H9 (cell line): ENCODE results near the gene ZSCAN16. TPM values are rescaled to one million over a fixed set of nuclear protein-coding genes. Genes with fewer than 3 reads are reported as not detected.

Experiments used
- DNase-seq: peaks from one replicate; pipeline ENCODE4 v3.0.0-alpha.2; 2017
- H2AFZ ChIP-seq: one replicate; pipeline ENCODE4 v1.6.1; 2013; ENCODE audit warnings: mild to moderate bottlenecking, low read length, control low read depth, moderate library complexity
- H2AK5ac ChIP-seq: 2 replicates; pipeline ENCODE4 v1.6.1; 2013; ENCODE audit warnings: low read length, control low read depth, mixed read lengths; ENCODE audit not compliant: insufficient read length
- H2BK120ac ChIP-seq: one replicate; pipeline ENCODE4 v1.6.1; 2013; ENCODE audit warnings: low read depth, mild to moderate bottlenecking, low read length, control low read depth, inconsistent platforms; ENCODE audit not compliant: poor library complexity, severe bottlenecking
- H2BK12ac ChIP-seq: 2 replicates; pipeline ENCODE4 v1.6.1; 2013; ENCODE audit warnings: low read length, control low read depth, mixed read lengths, low read depth; ENCODE audit not compliant: insufficient read length
- H2BK15ac ChIP-seq: 2 replicates; pipeline ENCODE4 v1.6.1; 2013; ENCODE audit warnings: low read depth, low read length, control low read depth
- H2BK20ac ChIP-seq: one replicate; pipeline ENCODE4 v1.6.1; 2013; ENCODE audit warnings: low read depth, mild to moderate bottlenecking, low read length, control low read depth, inconsistent platforms; ENCODE audit not compliant: poor library complexity, severe bottlenecking
- H2BK5ac ChIP-seq: 2 replicates; pipeline ENCODE4 v1.6.1; 2013; ENCODE audit warnings: low read length, control low read depth, mixed read lengths; ENCODE audit not compliant: insufficient read length
- H3K14ac ChIP-seq: 2 replicates; pipeline ENCODE4 v1.6.1; 2013; ENCODE audit warnings: low read length, control low read depth; ENCODE audit not compliant: insufficient read depth
- H3K18ac ChIP-seq: 2 replicates; pipeline ENCODE4 v1.6.1; 2013; ENCODE audit warnings: low read depth, mild to moderate bottlenecking, mixed read lengths, low read length, control low read depth; ENCODE audit not compliant: insufficient read length
- H3K23ac ChIP-seq: 2 replicates; pipeline ENCODE4 v1.6.1; 2013; ENCODE audit warnings: low read length, control low read depth, mixed read lengths, low read depth; ENCODE audit not compliant: insufficient read length
- H3K23me2 ChIP-seq: 2 replicates; pipeline ENCODE4 v1.6.1; 2013; ENCODE audit warnings: low read depth, mild to moderate bottlenecking, mixed read lengths, low read length, control low read depth; ENCODE audit not compliant: insufficient read length, poor library complexity, severe bottlenecking
- H3K27ac ChIP-seq: 2 replicates; pipeline ENCODE4 v1.5.1; 2013; ENCODE audit warnings: low read length, control low read depth, mixed read lengths, low read depth; ENCODE audit not compliant: insufficient read length
- H3K27me3 ChIP-seq: 2 replicates; pipeline ENCODE4 v1.6.1; 2013; ENCODE audit warnings: low read length, control low read depth, inconsistent platforms; ENCODE audit not compliant: insufficient read depth
- H3K4ac ChIP-seq: 2 replicates; pipeline ENCODE4 v1.6.1; 2013; ENCODE audit warnings: low read depth, mild to moderate bottlenecking, control low read depth, inconsistent platforms, low read length, moderate library complexity
- H3K4me1 ChIP-seq: 2 replicates; pipeline ENCODE4 v1.6.1; 2013; ENCODE audit warnings: low read length, control low read depth, inconsistent platforms; ENCODE audit not compliant: insufficient read depth
- H3K4me2 ChIP-seq: 2 replicates; pipeline ENCODE4 v1.6.1; 2013; ENCODE audit warnings: low read length, control low read depth, mixed read lengths; ENCODE audit not compliant: insufficient read length, insufficient read depth
- H3K56ac ChIP-seq: 2 replicates; pipeline ENCODE4 v1.6.1; 2013; ENCODE audit warnings: low read depth, mild to moderate bottlenecking, mixed read lengths, low read length, control low read depth; ENCODE audit not compliant: insufficient read length
- H3K79me1 ChIP-seq: 2 replicates; pipeline ENCODE4 v1.6.1; 2013; ENCODE audit warnings: low read depth, mild to moderate bottlenecking, moderate library complexity, low read length, control low read depth, inconsistent platforms; ENCODE audit not compliant: insufficient read depth, poor library complexity, severe bottlenecking
- H3K79me2 ChIP-seq: 2 replicates; pipeline ENCODE4 v1.6.1; 2013; ENCODE audit warnings: low read length, control low read depth, inconsistent platforms; ENCODE audit not compliant: insufficient read depth
- H3K9ac ChIP-seq: 2 replicates; pipeline ENCODE4 v1.6.1; 2013; ENCODE audit warnings: low read length, control low read depth, mixed read lengths; ENCODE audit not compliant: insufficient read length; ENCODE audit errors: extremely low read depth
- H3K9me3 ChIP-seq: one replicate; pipeline ENCODE4 v1.6.1; 2013; ENCODE audit warnings: low read depth, low read length, inconsistent platforms; ENCODE audit not compliant: control insufficient read depth
- H3T11ph ChIP-seq: one replicate; pipeline ENCODE4 v1.6.1; 2013; ENCODE audit warnings: mild to moderate bottlenecking, low read length, control low read depth, inconsistent platforms
- H4K20me1 ChIP-seq: one replicate; pipeline ENCODE4 v1.6.1; 2013; ENCODE audit not compliant: control insufficient read depth, insufficient read length, insufficient read depth
- H4K5ac ChIP-seq: 2 replicates; pipeline ENCODE4 v1.6.1; 2013; ENCODE audit warnings: low read depth, mild to moderate bottlenecking, mixed read lengths, low read length, control low read depth; ENCODE audit not compliant: insufficient read length
- H4K8ac ChIP-seq: replicated peaks from 2 replicates; pipeline ENCODE4 v1.6.1; 2013; ENCODE audit warnings: low read length, control low read depth, mixed read lengths, low read depth; ENCODE audit not compliant: insufficient read length
- H4K91ac ChIP-seq: 2 replicates; pipeline ENCODE4 v1.6.1; 2013; ENCODE audit warnings: low read depth, mild to moderate bottlenecking, moderate library complexity, mixed read lengths, low read length, control low read depth; ENCODE audit not compliant: insufficient read length
- H3K27ac Mint-ChIP-seq, 3 experiments: 2 replicates in 2 of 3; 3 replicates in 1 of 3; pipeline ENCODE4 v1.8.0; 2020 to 2021; ENCODE audit warnings: mixed read lengths in 3 of 3, mild to moderate bottlenecking in 1 of 3, moderate library complexity in 1 of 3
- H3K27me3 Mint-ChIP-seq: 2 replicates; pipeline ENCODE4 v1.8.0; 2021; ENCODE audit warnings: low read depth, mild to moderate bottlenecking, moderate library complexity, mixed read lengths
- H3K36me3 Mint-ChIP-seq, 3 experiments: 2 replicates in 2 of 3; 3 replicates in 1 of 3; pipeline ENCODE4 v1.8.0; 2020 to 2021; ENCODE audit warnings: low read depth in 3 of 3, mixed read lengths in 3 of 3; ENCODE audit not compliant: insufficient read depth in 1 of 3
- H3K4me1 Mint-ChIP-seq, 2 experiments: 2 replicates each; pipeline ENCODE4 v1.8.0; 2020; ENCODE audit warnings: mixed read lengths in 2 of 2
- H3K4me3 Mint-ChIP-seq, 2 experiments: 2 replicates in 1 of 2; 3 replicates in 1 of 2; pipeline ENCODE4 v1.8.0; 2020 to 2021; ENCODE audit warnings: mild to moderate bottlenecking in 2 of 2, mixed read lengths in 2 of 2, moderate library complexity in 1 of 2
- H3K9me3 Mint-ChIP-seq, 2 experiments: 2 replicates in 1 of 2; 3 replicates in 1 of 2; pipeline ENCODE4 v1.8.0; 2020; ENCODE audit warnings: mild to moderate bottlenecking in 2 of 2, mixed read lengths in 2 of 2, moderate library complexity in 1 of 2
- WGBS: extraction: QIAGEN DNeasy Blood & Tissue Kit; methylation state at CpG from one replicate; pipeline ENCODE4 v1.1.7; 2013; ENCODE audit warnings: missing lambda C conversion rate, low lambda C conversion rate, mixed read lengths; ENCODE audit not compliant: insufficient read length; ENCODE audit errors: extremely low coverage; 5-methylcytosine and 5-hydroxymethylcytosine counted together
- total RNA-seq: library from RNA; stranded (reverse); gene quantifications from 2 replicates; pipeline ENCODE4 v1.2.1, GENCODE V29; 2021
- TF ChIP-seq, protein P1 (sequence below): fragments of 200-600 bp; sonication (generic); conservative IDR thresholded peaks from 3 replicates; pipeline ENCODE4 v1.8.0; 2021; ENCODE audit warnings: antibody characterized with exemption, mild to moderate bottlenecking

ZSCAN16 gene
- total RNA-seq, 1 experiment from 2014 or later = 11.0 TPM

DNA sequence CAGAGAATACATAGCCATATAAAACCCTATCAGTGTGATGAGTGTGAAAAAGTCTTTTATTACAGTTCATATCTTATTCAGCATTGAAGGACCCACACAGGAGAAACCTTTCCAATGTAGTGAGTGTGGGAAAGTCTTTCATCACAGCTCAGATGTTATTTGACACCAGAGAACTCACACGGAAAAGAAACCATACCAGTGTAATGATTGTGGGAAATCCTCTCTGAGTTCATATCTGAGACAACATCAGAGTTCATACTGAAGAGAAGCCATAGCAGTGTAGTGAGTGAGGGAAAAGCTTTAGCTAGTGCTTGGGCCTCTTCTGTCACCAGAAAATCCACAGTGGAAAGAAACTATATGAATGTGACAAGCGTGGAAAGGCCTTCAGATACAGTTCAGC is 8.6 kb upstream of the ZSCAN16 start:
- no peak overlapping the region for H4K5ac ChIP-seq
- H3K4ac ChIP-seq = no peak overlapping the region
- Mint-ChIP-seq H3K4me1 (no peaks in the 10 kb centered on the region), H3K27me3 (peaks cover 15% of the 10 kb centered on the region), H3K9me3 (no peaks in the 10 kb centered on the region), H3K4me3 (no peak overlapping the region), H3K36me3 (peaks cover 3 to 23% (median 17%) of the 10 kb centered on the region in 3 experiments; a peak in 6 of 7 replicates), H3K27ac (no peak overlapping the region)
- no peak overlapping the region for H2BK15ac ChIP-seq
- H2BK5ac ChIP-seq = no peak overlapping the region
- no peak overlapping the region for H3K23ac ChIP-seq
- no peak overlapping the region for H2BK120ac ChIP-seq
- no peaks in the 10 kb centered on the region for H3K4me1 ChIP-seq
- WGBS = no CpG with 5 or more reads among the region's 2 CpGs
- DNase-seq = no peak
- TF ChIP-seq, protein P1, sequence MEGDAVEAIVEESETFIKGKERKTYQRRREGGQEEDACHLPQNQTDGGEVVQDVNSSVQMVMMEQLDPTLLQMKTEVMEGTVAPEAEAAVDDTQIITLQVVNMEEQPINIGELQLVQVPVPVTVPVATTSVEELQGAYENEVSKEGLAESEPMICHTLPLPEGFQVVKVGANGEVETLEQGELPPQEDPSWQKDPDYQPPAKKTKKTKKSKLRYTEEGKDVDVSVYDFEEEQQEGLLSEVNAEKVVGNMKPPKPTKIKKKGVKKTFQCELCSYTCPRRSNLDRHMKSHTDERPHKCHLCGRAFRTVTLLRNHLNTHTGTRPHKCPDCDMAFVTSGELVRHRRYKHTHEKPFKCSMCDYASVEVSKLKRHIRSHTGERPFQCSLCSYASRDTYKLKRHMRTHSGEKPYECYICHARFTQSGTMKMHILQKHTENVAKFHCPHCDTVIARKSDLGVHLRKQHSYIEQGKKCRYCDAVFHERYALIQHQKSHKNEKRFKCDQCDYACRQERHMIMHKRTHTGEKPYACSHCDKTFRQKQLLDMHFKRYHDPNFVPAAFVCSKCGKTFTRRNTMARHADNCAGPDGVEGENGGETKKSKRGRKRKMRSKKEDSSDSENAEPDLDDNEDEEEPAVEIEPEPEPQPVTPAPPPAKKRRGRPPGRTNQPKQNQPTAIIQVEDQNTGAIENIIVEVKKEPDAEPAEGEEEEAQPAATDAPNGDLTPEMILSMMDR = no peak
- H2BK12ac ChIP-seq = no peak overlapping the region
- no peak overlapping the region for H3K9ac ChIP-seq
- H3K79me2 ChIP-seq = no peaks in the 10 kb centered on the region
- H3K23me2 ChIP-seq = no peaks in the 10 kb centered on the region
- no peak overlapping the region for H2BK20ac ChIP-seq
- H3K14ac ChIP-seq = no peak overlapping the region
- no peak overlapping the region for H2AK5ac ChIP-seq
- H4K91ac ChIP-seq = no peak overlapping the region
- H3K9me3 ChIP-seq = no peaks in the 10 kb centered on the region
- no peak overlapping the region for H3K56ac ChIP-seq
- H3K27me3 ChIP-seq = no peaks in the 10 kb centered on the region
- no peaks in the 10 kb centered on the region for H3K79me1 ChIP-seq
- H3T11ph ChIP-seq = no peak overlapping the region
- no peak overlapping the region for H3K27ac ChIP-seq
- no peak overlapping the region for H3K4me2 ChIP-seq
- H4K20me1 ChIP-seq = no peaks in the 10 kb centered on the region
- H4K8ac ChIP-seq = no peak overlapping the region
- H2AFZ ChIP-seq = no peak overlapping the region
- no peak overlapping the region for H3K18ac ChIP-seq
